Muscle layer of duodenum (tissue), 2 donors: ENCODE results near the gene KSR2.

ENCODE experiments used
- H3K27ac ChIP-seq: one replicate; pipeline ENCODE4 v1.7.0; 2013; ENCODE audit warnings: mild to moderate bottlenecking, low read length
- H3K27me3 ChIP-seq: one replicate; pipeline ENCODE4 v1.7.0; 2013; ENCODE audit warnings: low read depth, mild to moderate bottlenecking, control low read depth, low read length
- H3K36me3 ChIP-seq, 2 donors: one replicate each; pipeline ENCODE4 v1.7.0; 2013; ENCODE audit warnings: low read length in 2 of 2, control low read depth in 1 of 2, mild to moderate bottlenecking in 1 of 2; ENCODE audit not compliant: insufficient read depth in 2 of 2, control insufficient read depth in 1 of 2
- H3K4me1 ChIP-seq, 2 donors: one replicate each; pipeline ENCODE4 v1.7.0; 2013; ENCODE audit warnings: low read length in 2 of 2, mild to moderate bottlenecking in 2 of 2, control low read depth in 1 of 2, moderate library complexity in 1 of 2; ENCODE audit not compliant: insufficient read depth in 2 of 2, control insufficient read depth in 1 of 2
- H3K4me3 ChIP-seq, 2 donors: one replicate each; pipeline ENCODE4 v1.7.0; 2013; ENCODE audit warnings: low read length in 2 of 2, low read depth in 1 of 2, mild to moderate bottlenecking in 1 of 2
- H3K9me3 ChIP-seq, 2 donors: one replicate each; pipeline ENCODE4 v1.7.0; 2013; ENCODE audit warnings: low read length in 2 of 2, control low read depth in 1 of 2, mild to moderate bottlenecking in 1 of 2; ENCODE audit not compliant: control insufficient read depth in 1 of 2
- donor health status: healthy.

Gene KSR2

DNA sequence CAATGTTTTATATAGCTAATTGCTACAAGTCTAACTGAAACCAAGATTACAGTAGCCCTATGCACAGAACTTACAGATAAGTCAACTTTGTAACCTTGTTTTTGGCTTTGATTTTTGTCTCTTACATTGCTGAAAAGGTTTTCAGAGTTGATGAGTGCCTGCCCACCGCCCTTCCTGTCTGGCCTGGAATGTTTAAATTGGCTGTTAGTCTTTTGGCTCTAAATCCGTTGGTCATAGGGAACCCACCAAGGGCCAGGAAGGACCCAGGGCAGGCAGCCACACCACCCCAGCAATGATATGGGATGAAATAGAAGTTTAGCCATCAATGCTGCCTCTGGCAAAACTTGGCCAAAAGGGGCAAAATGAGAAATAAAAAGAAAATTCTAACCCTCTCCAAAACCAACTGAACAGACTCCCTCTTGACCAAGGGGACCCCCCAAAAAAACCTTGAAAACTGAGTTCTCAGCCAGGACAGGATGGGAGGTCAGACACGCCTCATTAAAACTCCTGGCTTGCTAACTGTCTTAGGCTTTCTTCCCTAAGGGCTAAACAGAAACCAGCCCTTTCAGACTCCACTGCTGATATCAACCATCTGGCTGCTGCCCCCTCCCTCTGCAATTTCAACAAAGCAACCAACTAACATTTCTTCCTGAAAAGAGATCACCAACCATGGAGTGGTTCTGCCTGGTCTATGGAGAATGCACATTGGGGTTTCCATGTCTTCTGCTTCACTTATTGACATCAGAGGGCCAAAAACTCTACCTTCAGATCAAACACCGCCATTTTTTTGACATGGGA is 365.3 kb downstream of the KSR2 start:
- no peaks in the 10 kb centered on the region for H3K36me3 ChIP-seq
- H3K27me3 ChIP-seq = no peaks in the 10 kb centered on the region
- no peaks in the 10 kb centered on the region for H3K4me1 ChIP-seq
- no peak overlapping the region for H3K27ac ChIP-seq
- H3K4me3 ChIP-seq = no peak overlapping the region
- H3K9me3 ChIP-seq = no peaks in the 10 kb centered on the region

DNA sequence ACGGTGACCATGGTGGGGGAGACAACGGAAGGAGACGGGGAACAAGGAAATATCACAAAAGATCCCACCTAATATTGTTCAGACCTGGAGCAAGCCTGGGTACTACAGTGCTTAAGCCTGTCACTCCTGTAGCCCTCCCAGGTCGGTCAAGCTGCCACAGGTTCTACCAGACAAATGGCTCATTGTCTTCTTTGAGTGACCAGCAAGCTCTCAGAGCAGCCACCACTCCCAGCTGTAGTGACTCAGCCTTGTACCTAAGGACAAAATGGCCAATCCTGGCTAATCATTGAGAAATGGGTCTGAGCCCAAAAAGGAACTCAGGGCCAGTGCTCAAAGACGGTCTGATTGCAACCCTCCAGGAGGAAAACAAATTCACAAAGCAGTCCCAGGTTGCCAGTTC is 368.9 kb downstream of the KSR2 start:
- Histone ChIP-seq H3K27ac (no peak overlapping the region), H3K4me3 (no peak overlapping the region), H3K9me3 (no peaks in the 10 kb centered on the region), H3K36me3 (no peaks in the 10 kb centered on the region), H3K27me3 (no peaks in the 10 kb centered on the region), H3K4me1 (no peaks in the 10 kb centered on the region)

DNA sequence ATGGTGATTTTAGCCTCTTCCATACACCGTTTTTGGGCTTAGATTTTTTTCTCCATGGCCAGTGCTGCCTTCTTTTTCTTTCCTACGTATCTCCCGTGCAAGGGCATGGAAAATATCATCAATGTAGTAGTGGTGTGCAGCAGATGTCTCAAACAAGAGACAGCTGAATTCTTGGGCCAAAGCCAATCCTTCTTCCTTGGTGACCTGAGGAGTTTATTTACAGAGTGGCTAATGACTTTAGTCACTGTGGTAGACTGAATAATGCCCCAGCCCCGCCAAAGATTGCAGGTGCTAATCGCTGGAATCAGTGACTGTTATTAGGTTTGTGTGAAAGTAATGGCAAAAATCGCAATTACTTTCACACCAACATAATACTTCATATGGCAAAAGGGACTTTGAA is 371.8 kb downstream of the KSR2 start:
- H3K4me3 ChIP-seq = no peak overlapping the region
- H3K4me1 ChIP-seq = no peaks in the 10 kb centered on the region
- H3K27ac ChIP-seq = no peak overlapping the region
- H3K9me3 ChIP-seq = no peaks in the 10 kb centered on the region
- no peaks in the 10 kb centered on the region for H3K36me3 ChIP-seq
- no peaks in the 10 kb centered on the region for H3K27me3 ChIP-seq

DNA sequence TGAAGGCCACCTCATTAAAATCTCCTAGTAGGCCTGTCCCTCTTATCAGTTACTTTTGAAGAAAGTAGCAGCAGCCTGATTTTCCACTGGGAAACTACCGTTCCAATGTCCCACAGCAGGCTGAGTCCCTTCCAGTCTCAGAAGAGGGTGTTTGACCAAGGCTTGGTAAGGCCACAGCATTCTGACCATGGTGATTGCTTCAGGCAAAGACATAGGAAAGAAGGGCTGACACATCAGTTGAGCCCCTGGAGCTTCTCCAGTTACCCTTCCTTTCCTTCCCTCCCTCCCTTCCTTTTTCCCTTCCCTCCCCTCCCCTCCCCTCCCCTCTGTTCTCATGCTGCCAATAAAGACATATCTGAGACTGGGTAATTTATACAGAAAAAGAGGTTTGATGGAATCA is 373.0 kb downstream of the KSR2 start:
- Histone ChIP-seq H3K27ac (no peak overlapping the region), H3K9me3 (peaks cover 2 to 5% of the 10 kb centered on the region in 2 donors), H3K4me3 (no peak overlapping the region), H3K27me3 (no peaks in the 10 kb centered on the region), H3K4me1 (no peaks in the 10 kb centered on the region), H3K36me3 (no peaks in the 10 kb centered on the region)

DNA sequence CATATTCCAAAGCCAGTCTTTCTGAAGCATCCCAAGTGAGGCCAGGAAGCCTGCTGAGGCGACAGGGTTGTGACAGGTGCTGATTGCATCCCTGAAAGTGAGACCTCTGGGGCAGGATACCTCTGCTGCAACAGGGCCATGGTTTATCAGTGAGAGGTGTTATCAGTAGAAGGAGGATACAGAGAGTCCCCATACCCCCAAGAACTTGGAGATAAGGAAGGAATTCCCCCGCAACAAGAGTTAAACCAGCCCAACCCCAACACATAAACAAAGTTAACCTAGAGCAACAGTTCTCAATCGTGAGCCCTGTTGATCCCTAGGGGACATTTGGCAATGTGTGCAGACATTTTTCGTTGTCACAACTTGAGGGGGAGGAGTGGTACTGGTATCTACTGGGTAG is 374.3 kb downstream of the KSR2 start:
- Histone ChIP-seq H3K4me1 (no peaks in the 10 kb centered on the region), H3K27ac (no peak overlapping the region), H3K27me3 (no peaks in the 10 kb centered on the region), H3K9me3 (peaks cover 6 to 11% of the 10 kb centered on the region in 2 donors), H3K4me3 (no peak overlapping the region), H3K36me3 (no peaks in the 10 kb centered on the region)

DNA sequence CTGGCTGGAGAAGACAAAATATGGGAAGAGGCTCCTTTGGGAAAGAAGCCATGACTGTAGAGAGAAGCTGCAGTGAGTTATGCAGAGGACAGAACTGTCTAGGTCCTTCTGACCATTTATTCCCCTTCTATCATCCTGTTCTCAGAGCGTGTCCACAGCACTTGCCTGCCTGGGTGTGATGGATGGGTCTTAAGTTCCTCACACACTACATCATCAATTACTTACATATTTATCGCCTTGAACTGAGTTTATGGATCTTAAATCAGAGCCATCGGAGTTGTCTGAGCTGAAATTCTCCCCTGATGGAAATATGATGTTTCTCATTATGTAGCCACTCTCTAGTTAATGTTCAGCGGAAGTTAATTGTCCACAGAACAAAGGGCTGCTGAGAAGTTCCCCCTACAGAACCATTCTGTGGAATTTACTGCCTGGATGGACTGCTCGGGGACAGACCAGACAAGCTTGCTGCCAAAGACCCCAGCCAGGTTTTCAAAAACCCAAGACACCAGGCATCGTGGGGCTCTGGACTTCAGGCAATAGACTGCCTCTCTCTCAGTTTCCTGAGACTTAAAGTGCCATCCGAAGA is 374.9 kb downstream of the KSR2 start:
- Histone ChIP-seq H3K36me3 (no peaks in the 10 kb centered on the region), H3K4me1 (no peaks in the 10 kb centered on the region), H3K4me3 (no peak overlapping the region), H3K27ac (no peak overlapping the region), H3K27me3 (no peaks in the 10 kb centered on the region), H3K9me3 (peaks cover 6 to 11% of the 10 kb centered on the region in 2 donors)

DNA sequence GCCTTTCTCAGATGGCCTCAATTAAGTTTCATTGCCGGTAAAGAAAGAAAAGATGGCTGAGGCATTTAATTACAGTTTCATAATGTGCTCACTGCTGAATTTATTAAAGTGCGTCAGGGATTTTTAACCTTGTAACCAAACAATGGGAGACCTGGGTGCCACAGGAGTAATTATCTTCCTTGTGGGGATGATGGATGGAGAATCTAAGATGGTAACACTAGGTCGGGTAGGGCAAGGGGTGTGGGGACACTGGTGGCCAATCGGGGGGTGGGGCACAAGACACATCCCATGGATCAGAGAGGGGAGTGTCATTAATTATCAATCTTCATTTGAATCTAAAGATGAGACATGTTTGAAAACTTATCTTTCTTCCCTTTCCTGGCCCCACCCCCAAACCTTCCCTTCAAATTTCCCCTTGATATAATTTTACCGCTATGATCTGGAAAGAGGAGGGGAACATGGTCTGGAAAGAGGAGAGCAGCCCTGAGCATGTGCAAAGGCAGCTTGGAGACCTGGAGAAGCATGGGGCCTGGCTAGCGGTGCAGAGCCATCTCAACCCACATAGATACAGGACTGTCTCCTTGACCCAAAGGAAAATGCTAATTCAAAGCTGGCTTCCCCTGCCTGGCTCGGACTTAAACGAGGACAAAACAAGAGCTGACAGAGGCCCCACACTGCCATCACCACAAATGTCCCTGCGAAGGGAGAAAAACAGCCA is 376.0 kb downstream of the KSR2 start:
- Histone ChIP-seq H3K36me3 (no peaks in the 10 kb centered on the region), H3K9me3 (peaks cover 6 to 11% of the 10 kb centered on the region in 2 donors), H3K27ac (no peak overlapping the region), H3K4me1 (no peaks in the 10 kb centered on the region), H3K27me3 (no peaks in the 10 kb centered on the region), H3K4me3 (no peak overlapping the region)

DNA sequence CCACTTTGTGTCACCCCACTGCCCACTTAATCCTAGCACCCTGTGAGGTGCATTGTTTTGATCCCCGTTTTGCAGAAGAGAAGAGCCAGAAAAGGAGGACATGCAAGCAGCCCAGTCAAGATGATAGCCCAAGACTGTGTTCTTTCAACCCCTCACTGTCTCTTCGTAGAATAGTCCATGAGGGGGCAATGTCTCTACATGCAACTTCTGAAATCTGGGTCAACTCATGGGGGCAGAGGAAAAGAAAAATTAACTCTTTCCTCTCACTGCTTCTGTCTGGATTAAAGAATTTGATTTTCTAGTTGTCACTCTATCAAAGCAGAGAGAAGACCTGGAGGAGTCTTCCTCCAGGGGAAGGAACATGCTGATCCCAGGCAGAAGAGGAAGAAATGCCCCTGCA is 377.8 kb downstream of the KSR2 start:
- Histone ChIP-seq H3K27ac (no peak overlapping the region), H3K4me1 (no peaks in the 10 kb centered on the region), H3K27me3 (no peaks in the 10 kb centered on the region), H3K36me3 (no peaks in the 10 kb centered on the region), H3K9me3 (peaks cover 6 to 11% of the 10 kb centered on the region in 2 donors), H3K4me3 (no peak overlapping the region)

DNA sequence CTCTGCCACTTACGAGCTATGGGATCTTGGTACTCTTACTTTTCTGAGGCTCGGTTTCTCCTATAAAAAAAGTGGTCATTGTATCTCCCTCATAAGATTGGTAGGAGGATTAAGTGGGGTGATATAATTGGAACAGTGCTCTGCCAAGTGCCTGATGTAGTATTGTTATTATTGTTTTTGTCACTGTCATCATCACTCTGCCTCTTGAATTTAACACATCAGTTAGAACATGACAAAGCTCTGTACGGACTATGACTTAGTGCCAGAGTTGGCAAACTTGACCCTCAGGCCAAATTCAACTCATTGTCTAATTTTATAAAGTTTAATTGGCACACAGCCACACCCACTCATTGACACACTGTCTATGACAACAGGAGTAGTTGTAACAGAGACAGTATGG is 378.4 kb downstream of the KSR2 start:
- H3K27me3 ChIP-seq = no peaks in the 10 kb centered on the region
- no peaks in the 10 kb centered on the region for H3K4me1 ChIP-seq
- no peak overlapping the region for H3K4me3 ChIP-seq
- peaks cover 6 to 11% of the 10 kb centered on the region in 2 donors for H3K9me3 ChIP-seq
- H3K36me3 ChIP-seq = no peaks in the 10 kb centered on the region
- no peak overlapping the region for H3K27ac ChIP-seq

DNA sequence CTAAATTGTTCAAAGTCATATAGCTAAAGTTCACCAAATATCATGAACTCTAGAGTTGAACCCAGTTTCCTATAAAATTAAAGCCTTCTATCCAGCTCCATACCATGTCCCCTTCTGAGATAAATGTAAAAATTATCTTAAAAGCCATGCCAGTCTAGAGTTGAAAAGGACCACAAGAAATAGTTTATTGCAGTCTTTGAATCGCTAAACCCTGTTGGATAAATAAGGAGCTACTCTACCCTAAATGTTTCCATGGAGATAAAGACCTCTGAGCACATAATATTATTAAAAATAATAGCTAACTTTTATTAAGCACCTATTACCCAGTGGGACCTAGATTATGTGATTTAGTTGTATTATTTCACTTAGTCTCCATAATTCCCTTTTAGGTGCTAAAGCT is 379.8 kb downstream of the KSR2 start:
- H3K27ac ChIP-seq = no peak overlapping the region
- peaks cover 6 to 11% of the 10 kb centered on the region in 2 donors for H3K9me3 ChIP-seq
- no peak overlapping the region for H3K4me3 ChIP-seq
- H3K4me1 ChIP-seq = peaks cover 0 to 1% of the 10 kb centered on the region in 2 donors
- no peaks in the 10 kb centered on the region for H3K36me3 ChIP-seq
- H3K27me3 ChIP-seq = no peaks in the 10 kb centered on the region

DNA sequence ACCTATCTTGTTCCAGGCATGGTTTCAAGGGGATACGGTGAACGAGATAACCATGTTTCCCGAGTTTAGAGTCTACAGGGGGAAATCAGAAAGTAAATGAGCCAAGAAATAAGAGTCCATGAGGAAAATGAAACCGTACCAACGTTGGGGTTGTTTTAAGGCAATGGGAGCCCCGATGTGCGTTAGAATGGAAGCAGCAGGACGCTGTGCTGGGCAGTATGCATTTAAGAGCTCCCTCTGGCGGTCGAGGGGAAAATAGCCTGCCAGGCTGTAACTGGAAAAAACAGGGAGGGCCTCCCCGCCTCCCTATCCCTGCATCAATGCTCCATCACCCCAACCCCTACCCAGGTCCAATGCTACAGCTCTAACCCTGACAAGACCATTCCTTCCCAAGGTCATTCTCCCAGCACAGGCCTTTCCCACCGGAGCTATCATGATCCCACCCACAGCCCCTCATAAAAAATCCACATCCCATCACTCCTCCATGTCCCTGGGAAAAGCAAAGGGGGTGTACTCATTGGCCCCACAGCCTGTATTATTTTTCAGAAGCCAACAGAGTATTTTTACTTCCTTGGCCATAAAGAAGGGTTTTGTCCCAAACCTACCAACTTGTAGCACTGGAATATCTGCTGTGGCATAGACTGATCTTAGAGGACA is 381.0 kb downstream of the KSR2 start:
- no peak overlapping the region for H3K4me3 ChIP-seq
- no peaks in the 10 kb centered on the region for H3K27me3 ChIP-seq

More for the DNA sequence above, 381.0 kb downstream of the KSR2 start:
- no peak overlapping the region for H3K27ac ChIP-seq
- H3K9me3 ChIP-seq = peaks cover 6 to 11% of the 10 kb centered on the region in 2 donors
- peaks cover 0 to 4% of the 10 kb centered on the region in 2 donors for H3K4me1 ChIP-seq
- no peaks in the 10 kb centered on the region for H3K36me3 ChIP-seq
